Bronchial epithelial cell (primary cell): ENCODE results near the gene HEATR1. TPM values are rescaled to one million over a fixed set of nuclear protein-coding genes. Genes with fewer than 3 reads are reported as not detected.

Experiments used
- DNase-seq: peaks from one replicate; pipeline ENCODE4 v3.0.0-alpha.2; 2010; ENCODE audit warnings: low read depth
- FAIRE-seq: peaks from 2 replicates; lab custom pipeline; 2011; peaks lifted over from hg19 to GRCh38; lab: Jason Lieb, UNC
- H3K27me3 ChIP-seq: 2 replicates; pipeline ENCODE4 v1.5.1; 2011; ENCODE audit warnings: low read length; ENCODE audit not compliant: control insufficient read depth, insufficient read depth
- H3K36me3 ChIP-seq: 2 replicates; pipeline ENCODE4 v1.5.1; 2011; ENCODE audit warnings: low read length; ENCODE audit not compliant: control insufficient read depth, insufficient read depth
- H3K4me3 ChIP-seq: 2 replicates; pipeline ENCODE4 v1.5.1; 2011; ENCODE audit warnings: mild to moderate bottlenecking, low read depth, low read length, control low read depth
- CTCF ChIP-seq: IDR thresholded peaks from 2 replicates; pipeline ENCODE4 v1.5.1; 2011; ENCODE audit warnings: mild to moderate bottlenecking, moderate library complexity, low read length, control low read depth, inconsistent platforms; ENCODE audit not compliant: insufficient read depth, severe bottlenecking
- total RNA-seq: library from RNA; depleted of rRNA; stranded (reverse); fragments of >200 nt; gene quantifications from 2 replicates; pipeline ENCODE4 v1.2.1, GENCODE V29; 2014

The HEATR1 gene
- total RNA-seq, 1 donor from 2014 or later: 37.4 TPM

GRCh38 chr1:236561976-236562375 lies 42.3 kb downstream of the HEATR1 start:
- TF ChIP-seq CTCF: no peak

GRCh38 chr1:236560213-236560771 lies 44.0 kb downstream of the HEATR1 start:
- H3K36me3 ChIP-seq: peaks cover 16% of the 10 kb centered on the region
- no peaks in the 10 kb centered on the region for H3K27me3 ChIP-seq
- no peak for FAIRE-seq
- no peak for TF ChIP-seq CTCF
- H3K4me3 ChIP-seq: no peak overlapping the region
- no peak for DNase-seq

More at GRCh38 chr1:236561976-236562375, 42.3 kb downstream of the HEATR1 start:
- Histone ChIP-seq H3K4me3 (no peak overlapping the region), H3K36me3 (peaks cover 22% of the 10 kb centered on the region), H3K27me3 (no peaks in the 10 kb centered on the region)
- no peak for FAIRE-seq
- DNase-seq: no peak

- peaks cover 15% of the 10 kb centered on the region for H3K36me3 ChIP-seq
Observed at GRCh38 chr1:236558846-236559245, 45.5 kb downstream of the HEATR1 start.

GRCh38 chr1:236558081-236558480 lies 46.2 kb downstream of the HEATR1 start:
- Histone ChIP-seq H3K4me3 (no peak overlapping the region), H3K36me3 (peaks cover 19% of the 10 kb centered on the region), H3K27me3 (no peaks in the 10 kb centered on the region)
- DNase-seq (no peak), FAIRE-seq (no peak)
- no peak for TF ChIP-seq CTCF

More at GRCh38 chr1:236558846-236559245, 45.5 kb downstream of the HEATR1 start:
- no peak for TF ChIP-seq CTCF
- FAIRE-seq (no peak), DNase-seq (no peak)
- no peak overlapping the region for H3K4me3 ChIP-seq
- no peaks in the 10 kb centered on the region for H3K27me3 ChIP-seq

GRCh38 chr1:236556606-236557005 lies 47.7 kb downstream of the HEATR1 start:
- H3K4me3 ChIP-seq: no peak overlapping the region
- DNase-seq (no peak), FAIRE-seq (no peak)
- TF ChIP-seq CTCF: no peak
- no peaks in the 10 kb centered on the region for H3K27me3 ChIP-seq
- peaks cover 19% of the 10 kb centered on the region for H3K36me3 ChIP-seq

- H3K36me3 ChIP-seq: peaks cover 14% of the 10 kb centered on the region
- DNase-seq: no peak
Observed at GRCh38 chr1:236553370-236553769, 50.9 kb downstream of the HEATR1 start.

More at GRCh38 chr1:236553370-236553769, 50.9 kb downstream of the HEATR1 start:
- no peaks in the 10 kb centered on the region for H3K27me3 ChIP-seq
- H3K4me3 ChIP-seq: no peak overlapping the region
- TF ChIP-seq CTCF: no peak
- FAIRE-seq: no peak
